GM12875 (cell line): ENCODE measurements around the gene C16orf74.

Experiments used
- H3K4me3 ChIP-seq: one replicate; pipeline ENCODE4 v1.5.1; 2011; ENCODE audit warnings: low read depth, low read length, control low read depth
- CTCF ChIP-seq: IDR thresholded peaks from 2 replicates; pipeline ENCODE4 v1.5.1; 2011; ENCODE audit warnings: low read depth, mild to moderate bottlenecking, control low read depth, inconsistent platforms, low read length, moderate library complexity, borderline replicate concordance; ENCODE audit not compliant: insufficient read depth

Gene C16orf74

GRCh38 chr16:85674828-85675227, 76.1 kb downstream of the C16orf74 start:
- no peak overlapping the region for H3K4me3 ChIP-seq
- no peak for TF ChIP-seq CTCF

GRCh38 chr16:85674418-85674755, 76.5 kb downstream of the C16orf74 start:
- TF ChIP-seq CTCF: no peak
- no peak overlapping the region for H3K4me3 ChIP-seq

GRCh38 chr16:85673529-85674417, 77.1 kb downstream of the C16orf74 start:
- no peak for TF ChIP-seq CTCF
- no peak overlapping the region for H3K4me3 ChIP-seq

- H3K4me3 ChIP-seq: no peak overlapping the region
- TF ChIP-seq CTCF: no peak
Measured at GRCh38 chr16:85670840-85671239, 80.1 kb downstream of the C16orf74 start.

- no peak for TF ChIP-seq CTCF
- H3K4me3 ChIP-seq: no peak overlapping the region
Measured at GRCh38 chr16:85668676-85669424, 82.0 kb downstream of the C16orf74 start.

GRCh38 chr16:85667841-85668413, 83.0 kb downstream of the C16orf74 start:
- no peak overlapping the region for H3K4me3 ChIP-seq
- TF ChIP-seq CTCF: no peak

- no peak overlapping the region for H3K4me3 ChIP-seq
- TF ChIP-seq CTCF: no peak
Measured at GRCh38 chr16:85667261-85667660, 83.6 kb downstream of the C16orf74 start.
